ENCODE data around the gene EXOC6.

EXOC6 gene

DNA sequence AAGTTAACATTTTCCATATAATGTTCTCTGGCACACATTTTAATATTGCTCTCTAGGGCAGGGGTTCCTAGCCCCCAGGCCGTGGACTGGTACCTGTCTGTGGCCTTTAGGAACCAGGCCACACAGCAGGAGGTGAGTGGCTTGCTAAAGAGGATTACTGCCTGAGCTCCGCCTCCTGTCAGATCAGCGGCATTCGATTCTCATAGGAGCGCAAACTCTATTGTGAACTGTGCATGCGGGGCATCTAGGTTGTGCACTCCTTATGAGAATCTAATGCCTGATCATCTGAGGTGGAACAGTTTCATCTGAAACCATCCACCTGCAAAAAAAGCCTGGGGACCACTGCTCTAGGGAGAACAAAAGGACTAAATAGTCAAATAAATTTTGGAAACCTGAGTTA, 65.7 kb downstream of the EXOC6 start:
- H2AFZ ChIP-seq (ENCODE audit: low read length, unreplicated experiment), result no peak overlapping the region
- H3K4me1 ChIP-seq (ENCODE audit: control insufficient read depth, insufficient read depth, low read length, unreplicated experiment), result no peaks in the 10 kb centered on the region
- no peaks in the 10 kb centered on the region for H3K36me3 ChIP-seq (ENCODE audit: insufficient read depth, low read length)
- H3K27ac ChIP-seq (ENCODE audit: low read depth, low read length), result no peak overlapping the region
- H3K79me2 ChIP-seq (ENCODE audit: control insufficient read depth, insufficient read depth, low read length, unreplicated experiment), result no peaks in the 10 kb centered on the region
- H3K27me3 ChIP-seq (ENCODE audit: insufficient read depth, low read length), result no peaks in the 10 kb centered on the region
- no peak overlapping the region for H3K4me3 ChIP-seq (ENCODE audit: low read depth, low read length)

DNA sequence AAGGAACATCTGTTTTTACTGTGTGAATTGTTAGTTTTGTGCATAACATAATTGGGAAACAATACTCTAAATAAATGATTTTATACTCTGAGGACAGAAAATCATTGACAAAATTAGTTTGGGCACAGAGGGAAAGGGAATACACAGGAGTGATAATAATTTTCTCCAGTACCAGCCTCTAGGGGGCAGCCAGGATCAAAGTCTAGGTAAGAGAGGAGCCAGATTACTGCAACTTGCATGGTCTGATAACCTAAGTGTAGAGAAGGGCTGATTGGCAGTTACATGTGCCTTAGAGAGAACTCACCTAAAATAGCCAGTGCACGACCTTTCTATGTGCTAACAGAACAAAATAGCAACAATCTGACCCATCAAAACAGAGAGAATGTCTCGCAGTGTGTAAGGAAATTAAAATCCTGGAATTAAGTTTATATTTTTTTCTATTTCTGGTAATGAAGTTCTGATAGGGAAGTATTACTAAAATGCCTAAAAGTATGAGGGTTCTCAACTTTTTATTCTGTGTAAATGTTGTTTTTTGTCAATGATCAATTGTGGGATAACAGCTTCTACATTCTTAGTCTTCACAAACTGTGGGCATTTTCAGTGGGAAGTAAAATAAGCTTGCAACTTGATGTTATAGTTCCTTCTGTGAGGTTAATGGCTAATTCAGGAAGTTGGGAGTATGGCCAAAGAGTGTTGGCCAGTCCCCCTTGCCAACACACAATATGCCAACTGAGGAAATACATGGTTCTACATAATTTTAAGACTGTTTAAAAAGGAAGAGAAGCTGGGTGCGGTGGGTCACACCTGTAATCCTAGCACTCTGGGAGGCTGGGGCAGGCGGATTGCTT, 66.4 kb downstream of the EXOC6 start:
- H2AFZ ChIP-seq (ENCODE audit: low read length, unreplicated experiment), result no peak overlapping the region
- H3K79me2 ChIP-seq (ENCODE audit: control insufficient read depth, insufficient read depth, low read length, unreplicated experiment), result no peaks in the 10 kb centered on the region
- no peak overlapping the region for H3K4me3 ChIP-seq (ENCODE audit: low read depth, low read length)
- H3K4me1 ChIP-seq (ENCODE audit: control insufficient read depth, insufficient read depth, low read length, unreplicated experiment), result no peaks in the 10 kb centered on the region
- H3K36me3 ChIP-seq (ENCODE audit: insufficient read depth, low read length), result no peaks in the 10 kb centered on the region
- no peak overlapping the region for H3K27ac ChIP-seq (ENCODE audit: low read depth, low read length)
- no peaks in the 10 kb centered on the region for H3K27me3 ChIP-seq (ENCODE audit: insufficient read depth, low read length)

DNA sequence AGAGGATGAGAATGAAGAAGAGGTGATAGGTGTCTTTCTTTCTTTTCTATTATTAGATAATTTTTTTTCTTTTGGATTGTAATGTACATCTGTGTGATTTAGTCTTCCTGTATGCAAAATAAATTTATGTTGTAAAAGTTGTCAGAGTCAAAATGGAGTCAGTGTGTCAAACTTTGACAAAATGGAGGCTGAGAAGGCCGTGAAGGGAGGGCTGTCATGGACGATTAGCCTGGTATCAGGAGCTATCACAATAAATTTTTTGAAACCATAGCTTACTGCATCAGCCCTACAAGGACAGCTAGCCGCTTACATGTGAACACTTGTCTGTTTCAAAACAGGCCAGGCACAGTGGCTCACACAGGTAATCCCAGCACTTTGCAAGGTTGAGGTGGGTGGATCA, 67.6 kb downstream of the EXOC6 start:
- Histone ChIP-seq H3K27ac (ENCODE audit: low read depth, low read length) (no peak overlapping the region), H3K27me3 (ENCODE audit: insufficient read depth, low read length) (no peaks in the 10 kb centered on the region), H3K4me3 (ENCODE audit: low read depth, low read length) (no peak overlapping the region), H3K4me1 (ENCODE audit: control insufficient read depth, insufficient read depth, low read length, unreplicated experiment) (no peaks in the 10 kb centered on the region), H3K79me2 (ENCODE audit: control insufficient read depth, insufficient read depth, low read length, unreplicated experiment) (no peaks in the 10 kb centered on the region), H2AFZ (ENCODE audit: low read length, unreplicated experiment) (no peak overlapping the region), H3K36me3 (ENCODE audit: insufficient read depth, low read length) (no peaks in the 10 kb centered on the region)

DNA sequence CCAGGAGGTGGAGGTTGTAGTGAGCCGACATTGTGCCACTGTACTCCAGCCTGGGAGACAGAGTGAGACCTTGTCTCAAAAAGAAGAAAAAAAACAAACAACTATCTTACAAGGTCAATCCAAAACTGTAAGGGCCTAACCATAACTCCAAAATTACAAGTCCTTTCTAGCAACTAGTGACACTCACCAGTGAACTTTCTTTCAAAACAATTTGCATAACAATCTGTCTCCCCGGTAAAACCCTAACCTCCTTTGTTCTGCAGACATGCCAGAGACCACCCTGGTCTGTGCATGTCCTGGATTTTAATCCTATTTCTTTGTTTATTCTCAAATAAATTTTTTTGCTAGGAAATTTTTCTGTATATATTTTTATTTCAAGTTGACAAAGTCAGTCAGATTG, 68.1 kb downstream of the EXOC6 start:
- H3K27me3 ChIP-seq (ENCODE audit: insufficient read depth, low read length), result no peaks in the 10 kb centered on the region
- H3K27ac ChIP-seq (ENCODE audit: low read depth, low read length), result no peak overlapping the region
- no peak overlapping the region for H3K4me3 ChIP-seq (ENCODE audit: low read depth, low read length)
- no peaks in the 10 kb centered on the region for H3K4me1 ChIP-seq (ENCODE audit: control insufficient read depth, insufficient read depth, low read length, unreplicated experiment)
- no peaks in the 10 kb centered on the region for H3K36me3 ChIP-seq (ENCODE audit: insufficient read depth, low read length)
- H3K79me2 ChIP-seq (ENCODE audit: control insufficient read depth, insufficient read depth, low read length, unreplicated experiment), result no peaks in the 10 kb centered on the region
- H2AFZ ChIP-seq (ENCODE audit: low read length, unreplicated experiment), result no peak overlapping the region

DNA sequence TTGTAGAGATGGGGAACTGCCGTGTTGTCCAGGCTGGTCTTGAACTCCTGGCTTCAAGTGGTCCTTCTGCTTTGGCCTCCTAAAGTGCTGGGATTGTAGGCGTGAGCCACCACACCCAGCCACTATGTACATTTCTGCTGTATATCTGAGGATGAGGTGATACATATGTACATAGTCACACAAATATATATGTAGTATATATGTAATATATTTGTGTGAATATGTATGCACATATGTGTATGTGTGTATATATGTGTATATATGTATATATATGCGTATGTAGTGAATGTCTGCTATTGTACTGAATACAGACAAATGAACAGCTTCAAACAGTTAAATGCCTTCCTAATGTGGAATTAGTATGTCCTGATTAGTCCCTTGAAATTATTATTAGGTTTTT, 70.3 kb downstream of the EXOC6 start:
- H3K79me2 ChIP-seq (ENCODE audit: control insufficient read depth, insufficient read depth, low read length, unreplicated experiment), result no peaks in the 10 kb centered on the region
- H2AFZ ChIP-seq (ENCODE audit: low read length, unreplicated experiment), result no peak overlapping the region
- H3K36me3 ChIP-seq (ENCODE audit: insufficient read depth, low read length), result no peaks in the 10 kb centered on the region

DNA sequence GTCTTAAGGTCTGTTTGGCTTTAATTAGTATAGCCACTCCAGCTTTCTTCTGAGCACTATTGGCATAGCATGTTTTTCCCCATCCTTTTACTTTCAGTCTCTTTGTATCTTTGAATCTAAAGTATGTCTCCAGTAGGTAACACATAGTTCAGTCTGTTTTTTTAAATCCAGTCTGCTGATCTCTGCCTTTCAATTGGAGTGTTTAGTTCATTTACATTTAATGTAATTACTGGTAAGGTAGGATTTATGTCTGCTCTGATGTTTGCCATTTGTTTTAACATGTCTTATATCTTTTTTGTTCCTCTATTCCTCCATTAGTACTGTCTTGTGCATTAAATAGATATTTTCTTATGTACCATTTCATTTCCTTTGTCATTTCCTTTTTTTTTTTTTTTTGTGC, 72.5 kb downstream of the EXOC6 start:
- no peaks in the 10 kb centered on the region for H3K27me3 ChIP-seq (ENCODE audit: insufficient read depth, low read length)
- H3K27ac ChIP-seq (ENCODE audit: low read depth, low read length), result no peak overlapping the region

More for the DNA sequence above, 70.3 kb downstream of the EXOC6 start:
- H3K4me3 ChIP-seq (ENCODE audit: low read depth, low read length), result no peak overlapping the region
- H3K27me3 ChIP-seq (ENCODE audit: insufficient read depth, low read length), result no peaks in the 10 kb centered on the region
- H3K27ac ChIP-seq (ENCODE audit: low read depth, low read length), result no peak overlapping the region
- H3K4me1 ChIP-seq (ENCODE audit: control insufficient read depth, insufficient read depth, low read length, unreplicated experiment), result no peaks in the 10 kb centered on the region

DNA sequence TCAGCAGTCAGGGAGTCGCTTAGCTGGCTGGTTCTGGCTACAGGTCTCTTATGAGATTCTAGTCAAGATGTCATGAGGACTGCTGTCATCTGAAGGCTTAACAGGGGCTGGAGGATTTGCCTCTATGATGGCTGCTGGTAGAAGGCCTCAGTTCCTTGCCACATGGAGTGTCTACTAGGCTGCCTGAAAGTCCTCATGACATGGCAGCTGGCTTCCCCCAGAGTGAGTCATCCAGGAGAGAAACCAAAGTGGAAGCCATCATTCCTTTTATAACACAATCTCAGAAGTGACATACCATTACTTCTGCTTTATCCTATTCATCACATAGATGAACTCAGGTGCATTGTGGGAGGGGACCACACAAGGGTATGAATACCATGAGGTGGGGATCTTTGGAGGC, 75.1 kb downstream of the EXOC6 start:
- Histone ChIP-seq H2AFZ (ENCODE audit: low read length, unreplicated experiment) (no peak overlapping the region), H3K79me2 (ENCODE audit: control insufficient read depth, insufficient read depth, low read length, unreplicated experiment) (no peaks in the 10 kb centered on the region), H3K36me3 (ENCODE audit: insufficient read depth, low read length) (no peaks in the 10 kb centered on the region), H3K27ac (ENCODE audit: low read depth, low read length) (no peak overlapping the region), H3K27me3 (ENCODE audit: insufficient read depth, low read length) (no peaks in the 10 kb centered on the region), H3K4me1 (ENCODE audit: control insufficient read depth, insufficient read depth, low read length, unreplicated experiment) (no peaks in the 10 kb centered on the region), H3K4me3 (ENCODE audit: low read depth, low read length) (no peak overlapping the region)

More for the DNA sequence above, 72.5 kb downstream of the EXOC6 start:
- no peaks in the 10 kb centered on the region for H3K4me1 ChIP-seq (ENCODE audit: control insufficient read depth, insufficient read depth, low read length, unreplicated experiment)
- no peak overlapping the region for H3K4me3 ChIP-seq (ENCODE audit: low read depth, low read length)
- no peaks in the 10 kb centered on the region for H3K79me2 ChIP-seq (ENCODE audit: control insufficient read depth, insufficient read depth, low read length, unreplicated experiment)
- no peaks in the 10 kb centered on the region for H3K36me3 ChIP-seq (ENCODE audit: insufficient read depth, low read length)
- no peak overlapping the region for H2AFZ ChIP-seq (ENCODE audit: low read length, unreplicated experiment)

DNA sequence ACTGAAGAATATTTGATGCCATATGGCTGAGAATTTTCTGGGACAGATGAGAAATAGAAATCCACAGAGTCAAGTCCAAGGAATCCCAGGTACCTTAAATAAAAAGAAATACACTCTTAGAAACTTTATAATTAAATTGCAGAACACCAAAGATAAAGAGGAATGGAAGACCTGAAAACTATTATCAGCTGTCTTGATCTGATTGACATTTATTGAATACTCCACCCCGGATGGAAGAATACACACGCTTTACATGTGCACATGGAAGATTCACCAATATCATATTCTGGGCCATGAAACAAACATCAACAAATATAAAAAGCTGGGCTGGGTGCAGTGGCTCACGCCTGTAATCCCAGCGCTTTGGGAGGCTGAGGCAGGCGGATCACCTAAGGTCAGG, 81.6 kb downstream of the EXOC6 start:
- no peak overlapping the region for H3K4me3 ChIP-seq (ENCODE audit: low read depth, low read length)
- no peaks in the 10 kb centered on the region for H3K4me1 ChIP-seq (ENCODE audit: control insufficient read depth, insufficient read depth, low read length, unreplicated experiment)
- no peaks in the 10 kb centered on the region for H3K36me3 ChIP-seq (ENCODE audit: insufficient read depth, low read length)
- no peaks in the 10 kb centered on the region for H3K79me2 ChIP-seq (ENCODE audit: control insufficient read depth, insufficient read depth, low read length, unreplicated experiment)
- H3K27me3 ChIP-seq (ENCODE audit: insufficient read depth, low read length), result no peaks in the 10 kb centered on the region
- no peak overlapping the region for H2AFZ ChIP-seq (ENCODE audit: low read length, unreplicated experiment)
- no peak overlapping the region for H3K27ac ChIP-seq (ENCODE audit: low read depth, low read length)

DNA sequence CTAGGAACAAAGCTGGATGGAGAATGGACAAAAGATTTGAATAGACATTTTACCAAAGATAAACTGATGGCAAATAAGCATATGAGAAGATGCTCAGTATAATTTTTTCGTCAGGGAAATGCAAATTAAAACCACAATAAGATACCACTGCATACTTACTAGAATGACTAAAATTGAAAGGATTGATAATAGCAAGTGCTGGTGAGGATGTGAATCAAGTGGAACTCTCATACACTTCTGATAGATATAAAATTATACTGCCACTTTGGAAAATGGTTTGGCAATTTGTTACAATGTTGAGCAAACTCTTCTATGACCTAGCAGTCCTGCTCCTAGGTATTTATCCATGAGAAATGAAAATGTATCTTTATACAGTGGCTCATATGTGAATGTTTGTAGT, 83.3 kb downstream of the EXOC6 start:
- Histone ChIP-seq H3K79me2 (ENCODE audit: control insufficient read depth, insufficient read depth, low read length, unreplicated experiment) (no peaks in the 10 kb centered on the region), H3K4me3 (ENCODE audit: low read depth, low read length) (no peak overlapping the region), H2AFZ (ENCODE audit: low read length, unreplicated experiment) (no peak overlapping the region), H3K36me3 (ENCODE audit: insufficient read depth, low read length) (no peaks in the 10 kb centered on the region), H3K27ac (ENCODE audit: low read depth, low read length) (no peak overlapping the region), H3K4me1 (ENCODE audit: control insufficient read depth, insufficient read depth, low read length, unreplicated experiment) (no peaks in the 10 kb centered on the region), H3K27me3 (ENCODE audit: insufficient read depth, low read length) (no peaks in the 10 kb centered on the region)

DNA sequence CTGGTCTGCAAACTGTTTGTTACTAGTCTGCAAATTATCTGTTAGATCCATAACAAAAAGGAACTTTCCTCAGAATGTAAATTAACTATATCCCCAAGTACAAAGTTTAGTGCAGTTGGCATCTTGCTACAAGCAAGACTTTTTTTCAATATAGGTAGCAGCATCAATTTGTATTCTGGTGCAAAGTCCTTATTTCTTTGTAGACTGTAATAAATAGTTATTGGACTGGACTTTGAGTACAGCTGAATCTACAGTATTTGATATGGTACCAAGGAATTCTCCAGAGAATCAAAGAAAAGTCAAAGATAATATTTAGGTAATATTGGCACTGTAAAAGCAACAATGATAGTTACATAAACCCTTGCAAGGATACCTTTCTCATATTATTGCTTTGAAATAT, 89.6 kb downstream of the EXOC6 start:
- H3K79me2 ChIP-seq (ENCODE audit: control insufficient read depth, insufficient read depth, low read length, unreplicated experiment), result no peaks in the 10 kb centered on the region
- no peaks in the 10 kb centered on the region for H3K4me1 ChIP-seq (ENCODE audit: control insufficient read depth, insufficient read depth, low read length, unreplicated experiment)
- H3K36me3 ChIP-seq (ENCODE audit: insufficient read depth, low read length), result no peaks in the 10 kb centered on the region

DNA sequence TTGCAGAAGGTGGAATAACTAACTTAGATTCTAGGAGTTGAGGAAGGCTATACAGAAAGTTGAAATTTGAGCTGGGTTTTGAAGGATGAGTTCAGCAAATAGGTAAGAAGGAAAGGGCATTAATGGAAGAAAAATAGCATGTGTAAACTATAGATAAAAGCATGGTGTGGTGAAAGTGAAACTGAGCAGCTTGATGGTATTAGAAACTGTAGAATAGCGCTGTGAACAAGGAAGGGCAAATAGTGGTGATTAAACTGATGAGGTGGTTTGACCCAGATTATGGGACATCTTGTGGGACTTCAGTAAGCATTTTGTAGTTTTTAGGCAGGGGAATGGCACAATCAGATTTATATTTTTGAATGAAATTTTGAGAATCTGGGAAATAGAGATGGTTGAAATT, 90.5 kb downstream of the EXOC6 start:
- Histone ChIP-seq H3K79me2 (ENCODE audit: control insufficient read depth, insufficient read depth, low read length, unreplicated experiment) (no peaks in the 10 kb centered on the region), H2AFZ (ENCODE audit: low read length, unreplicated experiment) (no peak overlapping the region), H3K4me3 (ENCODE audit: low read depth, low read length) (no peak overlapping the region), H3K27me3 (ENCODE audit: insufficient read depth, low read length) (no peaks in the 10 kb centered on the region), H3K27ac (ENCODE audit: low read depth, low read length) (no peak overlapping the region), H3K4me1 (ENCODE audit: control insufficient read depth, insufficient read depth, low read length, unreplicated experiment) (no peaks in the 10 kb centered on the region), H3K36me3 (ENCODE audit: insufficient read depth, low read length) (no peaks in the 10 kb centered on the region)

More for the DNA sequence above, 89.6 kb downstream of the EXOC6 start:
- H2AFZ ChIP-seq (ENCODE audit: low read length, unreplicated experiment), result no peak overlapping the region
- no peak overlapping the region for H3K27ac ChIP-seq (ENCODE audit: low read depth, low read length)
- H3K4me3 ChIP-seq (ENCODE audit: low read depth, low read length), result no peak overlapping the region
- no peaks in the 10 kb centered on the region for H3K27me3 ChIP-seq (ENCODE audit: insufficient read depth, low read length)

All from ACC112 (cell line).